Middle frontal gyrus (tissue), 1 donor: ENCODE measurements around the gene GID4.
"Not testable (repeated sequence)": the region's sequence is repeated elsewhere in the genome, so short reads cannot be mapped to it uniquely, and the experiment has no call there.

Experiments used
- DNase-seq: peaks from one replicate; pipeline ENCODE4 v3.0.0-alpha.2; 2015; ENCODE audit warnings: low spot score; ENCODE audit errors: extremely low spot score

The GID4 gene

GRCh38 chr17:18038861-18039534 lies at the start of gene GID4, which contains the start of gene ATPAF2:
TSS of gene GID4 (plus strand) at chr17:18039408. CDS start at chr17:18039465, 57 bp downstream.
TSS of gene ATPAF2 (minus strand) at chr17:18039168. CDS start at chr17:18039013, 155 bp downstream.
- DNase-seq = peak; percentile 97

DNA sequence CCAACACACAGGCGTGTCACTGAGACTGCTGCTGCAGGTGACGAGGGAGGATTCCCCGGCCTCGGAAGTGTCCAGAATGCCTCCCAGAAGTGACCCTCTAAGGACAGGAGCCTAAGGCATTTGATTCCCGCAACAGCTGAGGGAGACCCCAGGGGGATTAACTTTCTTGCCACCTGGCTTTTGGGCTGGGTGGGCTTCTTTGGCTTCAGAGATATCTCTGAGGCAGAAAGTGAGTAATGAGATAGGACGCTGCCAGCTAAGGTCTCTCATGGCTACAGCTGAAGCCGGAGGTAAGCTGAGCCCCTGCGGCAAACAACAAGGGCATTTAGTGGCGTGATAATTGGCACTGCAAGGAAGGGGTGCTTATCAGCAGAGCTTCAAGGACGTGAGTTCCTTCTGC lies 49.6 kb upstream of the GID4 start:
- DNase-seq = no peak

DNA sequence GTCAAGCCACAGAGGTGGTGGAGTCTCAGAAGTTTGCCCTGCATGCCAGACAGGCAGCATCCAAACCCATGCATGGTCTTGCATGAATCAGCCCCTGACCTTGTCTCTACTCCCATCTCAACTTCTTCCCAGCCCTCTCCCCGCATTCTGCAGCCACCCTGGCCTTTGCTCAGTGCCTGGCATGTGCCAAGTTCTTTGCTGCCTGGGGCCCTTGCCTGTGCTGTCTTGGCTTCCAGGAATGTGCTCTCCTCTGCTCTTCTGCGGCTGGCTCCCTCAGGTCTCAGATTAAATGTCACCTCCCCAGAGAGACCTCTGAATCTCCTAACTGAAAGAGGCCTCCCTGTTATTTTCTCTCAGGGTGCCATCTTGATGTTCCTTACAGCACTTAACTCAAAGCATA lies 48.9 kb upstream of the GID4 start:
- DNase-seq = no peak

DNA sequence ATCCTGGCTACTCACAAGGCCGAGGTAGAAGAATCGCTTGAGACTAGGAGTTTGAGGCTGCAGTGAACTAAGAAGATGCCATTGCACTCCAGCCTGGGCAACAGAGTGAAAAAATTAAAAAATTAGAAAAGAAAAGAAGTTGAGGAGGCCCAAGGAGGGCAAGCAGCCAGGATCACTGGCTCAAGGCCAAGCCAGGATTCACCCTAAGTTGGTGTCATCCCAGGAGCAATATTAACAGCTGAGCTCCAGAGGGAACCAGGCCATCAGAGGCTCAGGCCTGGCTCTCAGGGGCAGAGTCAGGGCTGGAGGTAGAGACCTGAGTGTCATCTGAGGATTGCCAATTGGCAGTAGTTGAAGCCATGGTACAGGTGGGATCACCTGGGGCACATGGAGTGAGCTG lies 45.8 kb upstream of the GID4 start:
- no peak for DNase-seq

DNA sequence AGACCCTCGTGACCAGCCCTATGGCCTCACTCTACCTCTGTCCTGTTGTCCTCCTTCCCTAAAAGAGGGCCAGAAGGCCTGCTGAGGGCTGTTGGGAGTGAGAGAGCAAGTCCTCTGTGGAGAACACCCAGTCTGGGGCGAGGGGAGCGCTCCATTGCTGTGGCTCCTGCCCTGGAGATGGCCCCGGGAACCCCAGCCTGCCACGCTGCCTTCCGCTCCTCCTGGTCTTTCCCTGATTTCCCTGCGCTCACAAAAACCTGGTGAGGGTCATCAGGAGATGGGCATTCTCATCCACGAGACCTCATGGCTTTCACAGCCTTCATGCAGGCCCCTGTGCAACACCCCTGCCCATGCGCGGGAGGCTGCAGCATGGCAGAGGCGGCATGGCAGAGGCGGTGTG lies 45.4 kb upstream of the GID4 start:
- DNase-seq = no peak

- DNase-seq = no peak
Measured at GRCh38 chr17:17994271-17995069, 44.7 kb upstream of the GID4 start.

DNA sequence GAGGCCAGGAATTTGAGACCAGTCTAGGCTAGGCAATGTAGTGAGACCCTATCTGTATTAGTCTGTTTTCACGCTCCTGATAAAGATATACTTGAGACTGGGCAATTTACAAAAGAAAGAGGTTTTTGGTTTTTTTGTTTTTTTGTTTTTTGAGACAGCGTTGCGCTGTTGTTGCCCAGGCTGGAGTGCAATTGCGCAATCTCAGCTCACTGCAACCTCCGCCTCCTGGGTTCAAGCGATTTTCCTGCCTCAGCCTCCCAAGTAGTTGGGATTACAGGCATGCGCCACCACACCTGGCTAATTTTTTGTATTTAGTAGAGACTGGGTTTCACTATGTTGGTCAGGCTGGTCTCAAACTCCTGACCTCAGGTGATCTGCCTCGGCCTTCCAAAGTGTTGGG lies 43.3 kb upstream of the GID4 start:
- not testable (repeated sequence) for DNase-seq

- DNase-seq = no peak
Measured at GRCh38 chr17:17998934-17999333, 40.3 kb upstream of the GID4 start.

DNA sequence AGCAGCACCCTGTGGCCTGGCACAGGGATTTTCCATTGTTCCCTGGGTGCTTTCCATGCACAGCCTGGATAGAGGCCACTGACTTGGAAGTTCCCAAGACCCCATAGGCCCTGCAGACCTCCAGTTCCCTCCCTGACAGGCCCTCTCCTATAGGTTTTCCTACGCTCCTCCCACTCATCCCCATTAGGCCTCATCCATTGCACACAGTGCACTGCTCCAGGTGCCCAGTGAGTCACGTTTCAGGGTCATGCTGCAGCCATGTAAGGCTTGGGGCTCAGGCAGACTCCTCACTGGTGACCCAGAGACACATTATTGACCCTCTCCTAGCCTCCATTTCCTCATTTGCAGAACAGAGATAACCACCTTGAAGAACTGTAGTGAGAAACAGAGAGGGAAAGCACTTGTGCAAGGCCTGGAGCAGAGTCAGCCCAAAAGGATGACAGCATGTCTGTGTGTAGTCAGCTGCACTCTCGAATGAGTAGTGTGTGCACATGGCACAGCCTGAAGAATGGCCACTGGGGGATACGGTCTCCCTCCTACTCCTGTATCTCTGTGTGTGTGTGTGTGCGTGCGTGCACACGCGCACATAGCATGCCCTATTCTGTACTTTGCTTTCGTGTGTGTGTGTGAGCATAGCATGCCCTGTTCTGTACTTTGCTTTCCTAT lies 39.7 kb upstream of the GID4 start:
- DNase-seq = no peak

DNA sequence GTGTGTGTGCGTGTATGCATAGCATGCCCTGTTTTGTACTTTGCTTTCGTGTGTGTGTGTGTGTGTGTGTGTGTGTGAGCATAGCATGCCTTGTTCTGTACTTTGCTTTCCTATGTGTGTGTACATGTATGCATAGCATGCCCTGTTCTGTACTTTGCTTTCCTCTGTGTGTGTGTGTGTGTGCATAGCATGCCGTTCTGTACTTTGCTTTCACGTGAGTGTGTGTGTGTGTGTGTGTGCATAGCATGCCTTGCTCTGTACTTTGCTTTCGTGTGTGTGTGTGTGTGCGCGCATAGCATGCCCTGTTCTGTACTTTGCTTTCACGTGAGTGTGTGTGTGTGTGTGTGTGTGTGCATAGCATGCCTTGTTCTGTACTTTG lies 39.2 kb upstream of the GID4 start:
- no peak for DNase-seq

DNA sequence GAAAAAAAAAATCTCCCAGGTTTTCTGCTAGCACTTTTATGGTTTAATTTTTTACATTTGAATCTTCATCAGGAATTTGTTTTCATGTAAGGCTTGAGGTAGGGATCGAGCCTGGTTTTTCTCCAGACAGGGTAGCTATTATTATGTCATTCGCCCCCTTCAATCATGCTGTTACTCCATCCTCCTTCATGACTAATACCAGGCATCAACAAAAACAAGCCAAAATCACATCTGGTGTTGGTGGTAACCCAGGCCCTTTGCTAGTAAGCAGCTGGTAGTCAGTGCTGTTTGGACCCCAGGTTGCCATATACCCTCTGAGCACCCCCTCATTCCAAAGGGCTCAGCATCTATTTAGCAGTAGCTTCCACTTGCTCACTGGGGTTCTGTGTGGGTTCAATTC lies 37.0 kb upstream of the GID4 start:
- no peak for DNase-seq

DNA sequence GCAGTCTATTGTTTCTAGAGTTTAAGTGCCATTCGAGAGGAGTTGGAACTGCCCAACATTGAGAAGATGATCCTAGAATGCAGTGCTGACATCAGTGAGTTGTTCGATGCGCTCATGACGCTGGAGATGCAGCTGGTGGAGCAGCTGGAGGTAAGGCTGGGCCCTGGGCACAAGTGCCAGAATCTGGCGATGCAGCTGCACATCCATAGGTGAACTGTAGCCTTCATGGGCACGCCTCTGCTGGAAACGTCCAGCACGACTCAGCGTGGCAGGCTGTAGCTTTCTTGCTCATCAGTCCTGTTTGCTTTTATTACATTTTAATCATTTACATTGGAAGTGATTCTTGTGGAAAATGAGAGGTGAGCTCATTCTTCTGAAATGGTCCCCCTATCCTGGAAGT lies 34.9 kb upstream of the GID4 start:
- DNase-seq = no peak

GRCh38 chr17:18004884-18005305 lies 34.3 kb upstream of the GID4 start:
- DNase-seq = no peak

GRCh38 chr17:18005496-18005895 lies 33.7 kb upstream of the GID4 start:
- DNase-seq = no peak

- DNase-seq = no peak
Measured at GRCh38 chr17:18006495-18007239, 32.5 kb upstream of the GID4 start.

DNA sequence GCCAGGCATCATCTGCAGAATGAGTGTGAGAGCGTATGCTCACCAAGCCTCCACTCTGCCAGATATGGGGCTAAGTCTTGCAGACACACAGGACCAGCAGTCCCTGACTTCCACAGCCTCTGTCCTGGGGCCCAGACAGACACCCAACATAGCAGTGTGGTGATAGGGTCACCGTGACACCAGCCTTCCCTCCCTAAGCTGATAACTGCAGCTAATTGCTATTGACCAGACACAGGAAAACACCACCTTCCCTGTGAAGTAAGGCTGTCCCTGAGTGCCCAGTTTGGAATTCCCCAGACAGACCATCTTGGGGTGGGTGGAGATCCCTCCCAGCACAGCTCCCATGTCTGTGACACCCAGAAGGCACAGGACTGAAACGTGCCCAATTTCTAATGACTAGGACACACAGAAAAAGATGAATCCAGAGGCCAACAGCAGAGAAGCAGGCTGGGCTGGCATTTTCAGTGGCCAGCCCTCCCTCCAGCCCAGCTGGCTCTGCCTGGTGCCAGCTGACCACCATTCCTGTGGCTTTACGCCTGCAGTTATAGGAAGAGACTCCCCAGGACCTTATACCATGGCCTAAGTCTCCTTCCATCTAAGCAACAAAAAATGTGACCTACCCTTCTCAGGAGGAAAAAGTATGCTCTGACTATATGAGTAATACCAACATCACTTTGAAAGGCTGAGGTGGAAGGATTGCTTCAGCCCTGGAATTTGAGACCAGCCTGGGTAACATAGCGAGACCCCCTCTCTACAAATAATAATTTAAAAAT lies 30.5 kb upstream of the GID4 start:
- no peak for DNase-seq

DNA sequence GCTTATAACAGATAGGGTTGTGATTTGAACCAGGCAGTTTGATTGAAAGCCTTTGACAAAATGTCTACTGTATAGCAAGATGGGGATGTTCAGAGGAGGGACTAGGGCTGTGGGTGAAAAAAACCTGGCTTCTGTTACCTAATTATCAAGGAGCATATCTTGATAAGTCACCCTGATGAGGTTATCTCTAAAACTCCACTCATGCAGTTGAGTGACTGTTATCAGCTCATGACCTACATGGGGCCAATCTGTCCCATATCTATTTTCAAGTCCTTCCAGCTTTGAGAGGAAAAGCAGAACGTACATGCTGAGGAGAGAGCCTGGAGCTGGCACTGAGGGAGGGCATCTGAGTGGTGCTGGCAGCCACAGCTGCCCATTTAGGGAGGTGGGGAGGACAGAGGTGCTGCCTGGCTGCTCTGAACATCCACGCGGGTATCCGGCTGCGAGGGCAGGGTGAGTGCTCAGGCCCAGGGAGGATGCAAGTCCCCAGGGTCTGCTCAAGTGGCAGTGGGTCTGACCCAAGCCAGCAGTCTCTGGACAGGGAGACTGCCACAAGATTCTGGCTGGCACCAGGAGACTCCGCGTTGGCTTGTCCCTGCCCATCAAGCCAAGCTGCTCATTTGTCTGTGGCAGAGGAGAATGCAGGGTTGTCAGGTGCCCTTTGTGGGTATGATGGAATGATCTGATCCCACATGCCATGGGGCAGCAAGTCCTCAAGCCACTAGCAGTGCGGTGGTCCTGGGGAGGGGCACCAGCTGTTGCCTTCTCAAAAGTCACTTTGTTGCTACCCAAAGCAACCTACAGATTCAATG lies 29.4 kb upstream of the GID4 start:
- DNase-seq = no peak

- DNase-seq = no peak
Measured at GRCh38 chr17:18011286-18011685, 27.9 kb upstream of the GID4 start.

GRCh38 chr17:18014006-18014405 lies 25.2 kb upstream of the GID4 start:
- DNase-seq = no peak

GRCh38 chr17:18015593-18015992 lies 23.6 kb upstream of the GID4 start:
- DNase-seq = no peak
